OCI-LY3 (cell line): ENCODE measurements around the gene SMAD5.

ENCODE experiments used
- H2AFZ ChIP-seq: fragments of 200-600, 300-600 bp; shearing (Covaris generic); 2 replicates; pipeline ENCODE4 v1.6.0; 2014; ENCODE audit warnings: antibody characterized with exemption, low read depth, low read length
- H3K27ac ChIP-seq: fragments of 200-600, 300-600 bp; sonication (generic); 2 replicates; pipeline ENCODE4 v1.5.1; 2014; ENCODE audit warnings: mild to moderate bottlenecking, low read length, moderate library complexity, mixed read lengths
- H3K27me3 ChIP-seq: fragments of 200-600, 300-600 bp; sonication (generic); 2 replicates; pipeline ENCODE4 v1.6.1; 2014; ENCODE audit warnings: low read depth, low read length, mixed read lengths
- H3K36me3 ChIP-seq: fragments of 200-600, 300-600 bp; sonication (generic); replicated peaks from 2 replicates; pipeline ENCODE3; 2014; ENCODE audit warnings: low read depth, low read length, mixed read lengths
- H3K4me1 ChIP-seq: fragments of 300-600, 200-600 bp; sonication (generic); 2 replicates; pipeline ENCODE4 v1.6.1; 2014; ENCODE audit warnings: low read length, mixed read lengths
- H3K4me2 ChIP-seq: fragments of 200-600, 300-600 bp; sonication (generic); 2 replicates; pipeline ENCODE4 v1.6.1; 2014; ENCODE audit warnings: low read length, mixed read lengths
- H3K4me3 ChIP-seq: fragments of 300-600, 200-600 bp; sonication (generic); 2 replicates; pipeline ENCODE4 v1.5.1; 2014; ENCODE audit warnings: antibody characterized with exemption, mild to moderate bottlenecking, low read length, moderate library complexity
- H3K79me2 ChIP-seq: fragments of 300-600, 200-600 bp; shearing (Covaris generic); 2 replicates; pipeline ENCODE4 v1.6.1; 2014; ENCODE audit warnings: mild to moderate bottlenecking, low read length, mixed read lengths
- H3K9ac ChIP-seq: fragments of 300-600, 200-600 bp; shearing (Covaris generic); 2 replicates; pipeline ENCODE4 v1.6.0; 2014; ENCODE audit warnings: mild to moderate bottlenecking, low read length, moderate library complexity
- H3K9me3 ChIP-seq: fragments of 200-600, 300-600 bp; shearing (Covaris generic); 2 replicates; pipeline ENCODE4 v1.6.1; 2014; ENCODE audit warnings: low read length, mixed read lengths; ENCODE audit not compliant: insufficient read depth
- H4K20me1 ChIP-seq: fragments of 200-600, 300-600 bp; sonication (generic); 2 replicates; pipeline ENCODE4 v1.6.1; 2016; ENCODE audit warnings: low read length, mixed read lengths; ENCODE audit not compliant: insufficient read depth
- EZH2phosphoT487 ChIP-seq: fragments of 200-600 bp; shearing (Covaris generic); IDR thresholded peaks from 2 replicates; pipeline ENCODE4 v1.6.1; 2018; ENCODE audit warnings: antibody characterized with exemption, mixed run types, low read depth
- TF ChIP-seq, protein P1 (sequence below): fragments of 200-600, 300-600 bp; sonication (generic); IDR thresholded peaks from 2 replicates; pipeline ENCODE4 v1.5.1; 2014; ENCODE audit warnings: antibody characterized with exemption, low read length, low read depth

Gene SMAD5

DNA sequence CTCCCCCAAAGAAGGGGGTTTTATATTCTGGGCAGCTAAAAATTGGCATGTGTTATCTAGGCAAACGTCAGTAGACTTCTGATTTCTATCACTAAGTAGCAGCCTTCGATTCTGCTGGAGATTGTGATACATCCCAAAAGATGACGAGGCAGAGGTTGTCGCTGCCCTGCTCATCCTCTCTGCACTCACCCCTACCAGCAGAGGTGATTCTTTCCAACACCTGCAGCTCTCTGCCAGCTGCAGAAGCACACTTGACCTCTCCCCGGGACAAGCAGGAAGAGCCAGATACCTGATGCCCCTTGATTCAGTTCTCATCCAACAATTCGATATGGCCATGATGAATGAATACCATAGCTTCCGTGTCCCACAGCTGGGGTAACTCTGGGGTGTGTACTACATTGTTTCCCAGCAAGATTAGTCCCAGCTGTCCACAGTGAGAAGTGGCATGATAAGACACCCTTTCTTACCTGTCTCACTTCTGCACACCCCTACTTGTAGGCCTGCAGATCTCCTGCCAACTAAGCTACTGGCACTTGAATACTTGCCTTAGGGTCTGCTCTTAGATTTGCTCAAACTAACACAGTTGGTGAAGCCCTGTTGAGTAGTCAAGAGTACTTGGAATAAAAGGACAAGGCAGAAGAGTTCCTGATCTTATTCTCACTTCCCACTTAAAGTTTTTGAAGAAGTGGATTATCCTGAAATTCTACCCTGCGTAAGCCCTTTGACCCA lies 37.6 kb upstream of the SMAD5 start:
- H3K79me2 ChIP-seq: no peaks in the 10 kb centered on the region
- H3K4me1 ChIP-seq: peaks cover 5% of the 10 kb centered on the region
- 0 out of 2 replicates have a peak, but pooled peaks cover 10% of the 10 kb centered on the region for H3K27me3 ChIP-seq
- TF ChIP-seq, protein P1, sequence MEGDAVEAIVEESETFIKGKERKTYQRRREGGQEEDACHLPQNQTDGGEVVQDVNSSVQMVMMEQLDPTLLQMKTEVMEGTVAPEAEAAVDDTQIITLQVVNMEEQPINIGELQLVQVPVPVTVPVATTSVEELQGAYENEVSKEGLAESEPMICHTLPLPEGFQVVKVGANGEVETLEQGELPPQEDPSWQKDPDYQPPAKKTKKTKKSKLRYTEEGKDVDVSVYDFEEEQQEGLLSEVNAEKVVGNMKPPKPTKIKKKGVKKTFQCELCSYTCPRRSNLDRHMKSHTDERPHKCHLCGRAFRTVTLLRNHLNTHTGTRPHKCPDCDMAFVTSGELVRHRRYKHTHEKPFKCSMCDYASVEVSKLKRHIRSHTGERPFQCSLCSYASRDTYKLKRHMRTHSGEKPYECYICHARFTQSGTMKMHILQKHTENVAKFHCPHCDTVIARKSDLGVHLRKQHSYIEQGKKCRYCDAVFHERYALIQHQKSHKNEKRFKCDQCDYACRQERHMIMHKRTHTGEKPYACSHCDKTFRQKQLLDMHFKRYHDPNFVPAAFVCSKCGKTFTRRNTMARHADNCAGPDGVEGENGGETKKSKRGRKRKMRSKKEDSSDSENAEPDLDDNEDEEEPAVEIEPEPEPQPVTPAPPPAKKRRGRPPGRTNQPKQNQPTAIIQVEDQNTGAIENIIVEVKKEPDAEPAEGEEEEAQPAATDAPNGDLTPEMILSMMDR: no peak
- TF ChIP-seq EZH2phosphoT487: no peak
- H3K4me2 ChIP-seq: no peak overlapping the region
- H4K20me1 ChIP-seq: no peaks in the 10 kb centered on the region
- no peak overlapping the region for H3K9ac ChIP-seq
- no peak overlapping the region for H3K4me3 ChIP-seq
- H2AFZ ChIP-seq: no peak overlapping the region
- H3K27ac ChIP-seq: no peak overlapping the region
- H3K36me3 ChIP-seq: no peaks in the 10 kb centered on the region
- H3K9me3 ChIP-seq: no peaks in the 10 kb centered on the region

DNA sequence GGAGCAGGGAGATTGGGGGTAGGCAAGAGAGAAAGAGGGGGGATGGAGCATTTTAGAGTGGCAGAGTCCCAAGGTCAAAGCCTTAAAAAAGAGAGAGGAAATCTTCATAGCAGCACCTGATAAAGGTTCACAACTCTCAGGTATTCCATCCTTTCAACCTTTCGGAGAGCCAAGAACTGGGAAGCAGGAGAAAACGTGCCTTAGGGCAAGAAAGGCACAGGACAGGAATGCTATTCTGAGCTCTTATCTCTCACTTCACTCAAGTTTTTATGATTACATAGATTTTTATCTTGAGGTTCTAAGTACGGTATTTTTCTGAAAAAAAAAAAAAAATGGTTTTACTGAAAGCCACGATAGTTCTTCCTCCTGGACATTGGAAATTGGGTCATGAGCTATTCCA lies 34.5 kb upstream of the SMAD5 start:
- Histone ChIP-seq H3K9ac (no peak overlapping the region), H3K4me3 (no peak overlapping the region), H3K27ac (no peak overlapping the region), H3K79me2 (no peaks in the 10 kb centered on the region), H3K9me3 (no peaks in the 10 kb centered on the region), H3K36me3 (no peaks in the 10 kb centered on the region), H2AFZ (no peak overlapping the region), H3K4me2 (no peak overlapping the region), H3K4me1 (peaks cover 7% of the 10 kb centered on the region), H4K20me1 (no peaks in the 10 kb centered on the region), H3K27me3 (0 out of 2 replicates have a peak, but pooled peaks cover 8% of the 10 kb centered on the region)
- TF ChIP-seq, protein P1: no peak
- TF ChIP-seq EZH2phosphoT487: no peak

DNA sequence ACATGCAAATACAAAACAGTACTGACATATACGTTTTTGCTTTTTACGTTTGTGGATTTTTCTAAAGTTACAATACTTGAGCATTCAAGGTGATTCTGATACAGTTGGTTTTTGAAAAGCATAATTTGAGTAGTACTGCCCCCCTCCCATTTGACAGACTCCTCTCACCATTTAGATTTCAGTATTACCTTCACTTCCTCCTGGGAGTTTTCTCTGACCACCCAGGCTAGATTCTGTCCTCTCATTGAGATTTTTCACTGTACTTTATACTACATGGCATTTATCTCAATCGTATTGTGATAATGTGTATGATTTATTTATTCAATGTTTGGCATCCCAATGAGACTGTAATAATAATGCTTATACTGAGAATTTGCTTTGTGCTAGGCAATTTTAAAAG lies 32.8 kb upstream of the SMAD5 start:
- Histone ChIP-seq H3K36me3 (no peaks in the 10 kb centered on the region), H3K4me3 (no peak overlapping the region), H3K27me3 (no peaks in the 10 kb centered on the region), H3K4me1 (peaks cover 7% of the 10 kb centered on the region), H4K20me1 (no peaks in the 10 kb centered on the region), H2AFZ (no peak overlapping the region), H3K4me2 (peak overlapping the region; percentile 12; the same call in 1 of the 2 replicates), H3K9me3 (no peaks in the 10 kb centered on the region), H3K79me2 (no peaks in the 10 kb centered on the region), H3K9ac (no peak overlapping the region), H3K27ac (no peak overlapping the region)
- TF ChIP-seq, protein P1: no peak
- no peak for TF ChIP-seq EZH2phosphoT487

DNA sequence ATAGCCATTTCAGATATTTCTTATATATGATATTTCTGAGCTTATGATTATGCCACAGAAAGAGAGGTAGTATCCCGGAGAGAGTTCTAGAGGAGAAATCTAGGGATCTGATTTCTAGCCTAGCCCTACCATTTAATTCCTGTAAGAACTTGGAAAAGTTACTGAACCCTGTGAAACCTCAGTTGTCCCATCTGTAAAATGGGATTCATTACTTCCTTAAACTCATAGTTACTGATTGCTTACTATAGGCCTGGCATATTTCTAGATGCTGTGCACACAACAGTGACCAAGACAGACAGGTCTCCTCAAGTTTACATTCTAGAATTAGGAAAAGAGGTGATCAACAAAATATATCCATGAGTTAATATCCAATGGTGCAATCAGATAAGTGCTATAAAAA lies 30.8 kb upstream of the SMAD5 start:
- no peaks in the 10 kb centered on the region for H3K79me2 ChIP-seq
- H3K4me2 ChIP-seq: no peak overlapping the region
- H3K27me3 ChIP-seq: no peaks in the 10 kb centered on the region
- no peaks in the 10 kb centered on the region for H3K36me3 ChIP-seq
- no peak overlapping the region for H2AFZ ChIP-seq
- H3K4me1 ChIP-seq: peaks cover 7% of the 10 kb centered on the region
- no peaks in the 10 kb centered on the region for H3K9me3 ChIP-seq
- H3K4me3 ChIP-seq: no peak overlapping the region
- no peaks in the 10 kb centered on the region for H4K20me1 ChIP-seq
- H3K27ac ChIP-seq: no peak overlapping the region
- no peak overlapping the region for H3K9ac ChIP-seq
- TF ChIP-seq EZH2phosphoT487: no peak
- TF ChIP-seq, protein P1: no peak
